Tibial nerve (tissue), 4 donors: ENCODE measurements around the gene CTTNBP2. TPM values are rescaled to one million over a fixed set of nuclear protein-coding genes. Genes with fewer than 3 reads are reported as not detected.
A peak's percentile ranks its signal among the peaks of the same experiment; 100 is the strongest.

Source experiments
- DNase-seq, 2 donors: peaks; one replicate each; pipeline ENCODE4 v3.0.0-alpha.2; 2019; ENCODE audit warnings: low spot score in 2 of 2
- H3K27ac ChIP-seq, 4 donors: fragments of 200-600 bp; sonication (generic) in 3 of 4; one replicate each; pipeline ENCODE4 v1.5.1; 2017 to 2019; ENCODE audit warnings: mild to moderate bottlenecking in 1 of 4
- H3K27me3 ChIP-seq, 2 donors: fragments of 200-600 bp; sonication (generic) in 1 of 2; one replicate each; pipeline versions ENCODE4 v1.5.1 to v1.6.0; 2017 to 2019
- H3K36me3 ChIP-seq, 3 donors: fragments of 200-600 bp; sonication (generic); one replicate each; pipeline ENCODE4 v1.5.1; 2018 to 2019
- H3K4me1 ChIP-seq, 4 donors: fragments of 200-600 bp; sonication (generic) in 3 of 4; one replicate each; pipeline ENCODE4 v1.5.1; 2017 to 2019
- H3K4me3 ChIP-seq, 4 donors: fragments of 200-600 bp; sonication (generic) in 3 of 4; one replicate each; pipeline ENCODE4 v1.5.1; 2017 to 2019; ENCODE audit warnings: mild to moderate bottlenecking in 1 of 4, moderate library complexity in 1 of 4
- H3K9me3 ChIP-seq, 4 donors: fragments of 200-600 bp; sonication (generic) in 3 of 4; one replicate each; pipeline ENCODE4 v1.5.1; 2017 to 2019
- EP300 ChIP-seq, 2 donors: sonication (generic); formaldehyde crosslinking; IDR thresholded peaks; one replicate each; pipeline ENCODE4 v1.6.1; 2017; ENCODE audit warnings: antibody characterized with exemption in 2 of 2, mild to moderate bottlenecking in 1 of 2
- POLR2A ChIP-seq, 2 donors: fragments of 450-650 bp; IDR thresholded peaks; one replicate each; pipeline ENCODE4 v1.6.1; 2017; ENCODE audit warnings: antibody characterized with exemption in 2 of 2, mild to moderate bottlenecking in 2 of 2, moderate library complexity in 2 of 2
- WGBS, 2 donors: methylation state at CpG; one replicate each; pipeline ENCODE4 v1.1.5; 2018; 5-methylcytosine and 5-hydroxymethylcytosine counted together
- total RNA-seq, 4 donors: library from RNA; depleted of rRNA; stranded (reverse); fragments of >200 nt; gene quantifications; one replicate each; pipeline ENCODE4 v1.1.0, GENCODE V29; 2016
- TF ChIP-seq, protein P1 (sequence below), 5 experiments: fragments of 200-600 bp in 3 of 5; fragments of 450-650 bp in 2 of 5; sonication (generic) in 3 of 5; IDR thresholded peaks; one replicate each; pipeline ENCODE4 v1.5.1; 2016 to 2019; ENCODE audit warnings: antibody characterized with exemption in 5 of 5, mild to moderate bottlenecking in 3 of 5, moderate library complexity in 2 of 5

The CTTNBP2 gene
- total RNA-seq, 4 donors from 2014 or later = 12.9 to 19.3 (median 17.1) TPM

DNA sequence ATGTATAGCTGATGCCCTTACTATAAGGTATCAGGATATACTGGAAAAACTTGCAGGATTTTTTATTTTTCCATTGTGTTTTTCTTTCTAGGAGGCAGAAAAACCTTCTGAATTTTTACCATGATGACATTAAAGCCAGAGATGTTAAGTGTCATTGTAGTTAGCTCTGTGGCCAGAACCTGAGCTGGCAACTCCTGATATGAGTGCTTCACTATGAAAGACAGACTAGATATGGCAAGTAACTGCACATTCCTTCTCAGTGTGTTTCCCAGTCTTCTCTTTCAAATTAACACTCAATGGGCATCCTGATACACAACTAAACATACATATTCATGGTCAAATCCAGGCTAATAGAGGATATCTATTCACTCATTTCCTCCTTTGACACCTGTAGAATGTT lies 166.2 kb downstream of the CTTNBP2 start:
- Histone ChIP-seq H3K4me1 (no peaks in the 10 kb centered on the region), H3K27me3 (no peaks in the 10 kb centered on the region), H3K27ac (no peak overlapping the region), H3K4me3 (no peak overlapping the region), H3K36me3 (no peaks in the 10 kb centered on the region), H3K9me3 (peaks cover 0 to 3% (median 0%) of the 10 kb centered on the region in 4 donors)
- TF ChIP-seq, protein P1, sequence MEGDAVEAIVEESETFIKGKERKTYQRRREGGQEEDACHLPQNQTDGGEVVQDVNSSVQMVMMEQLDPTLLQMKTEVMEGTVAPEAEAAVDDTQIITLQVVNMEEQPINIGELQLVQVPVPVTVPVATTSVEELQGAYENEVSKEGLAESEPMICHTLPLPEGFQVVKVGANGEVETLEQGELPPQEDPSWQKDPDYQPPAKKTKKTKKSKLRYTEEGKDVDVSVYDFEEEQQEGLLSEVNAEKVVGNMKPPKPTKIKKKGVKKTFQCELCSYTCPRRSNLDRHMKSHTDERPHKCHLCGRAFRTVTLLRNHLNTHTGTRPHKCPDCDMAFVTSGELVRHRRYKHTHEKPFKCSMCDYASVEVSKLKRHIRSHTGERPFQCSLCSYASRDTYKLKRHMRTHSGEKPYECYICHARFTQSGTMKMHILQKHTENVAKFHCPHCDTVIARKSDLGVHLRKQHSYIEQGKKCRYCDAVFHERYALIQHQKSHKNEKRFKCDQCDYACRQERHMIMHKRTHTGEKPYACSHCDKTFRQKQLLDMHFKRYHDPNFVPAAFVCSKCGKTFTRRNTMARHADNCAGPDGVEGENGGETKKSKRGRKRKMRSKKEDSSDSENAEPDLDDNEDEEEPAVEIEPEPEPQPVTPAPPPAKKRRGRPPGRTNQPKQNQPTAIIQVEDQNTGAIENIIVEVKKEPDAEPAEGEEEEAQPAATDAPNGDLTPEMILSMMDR (IDR thresholded peaks at IDR 0.05) = no peak
- no peak for TF ChIP-seq EP300 (IDR thresholded peaks at IDR 0.05)
- TF ChIP-seq POLR2A (IDR thresholded peaks at IDR 0.05) = no peak
- DNase-seq = no peak

- Histone ChIP-seq H3K36me3 (no peaks in the 10 kb centered on the region), H3K4me1 (no peaks in the 10 kb centered on the region), H3K27me3 (no peaks in the 10 kb centered on the region), H3K27ac (no peak overlapping the region), H3K9me3 (peaks cover 0 to 6% (median 1%) of the 10 kb centered on the region in 4 donors), H3K4me3 (no peak overlapping the region)
- no peak for TF ChIP-seq EP300 (IDR thresholded peaks at IDR 0.05)
- TF ChIP-seq, protein P1 (IDR thresholded peaks at IDR 0.05) = no peak
- no peak for TF ChIP-seq POLR2A (IDR thresholded peaks at IDR 0.05)
- 74 to 83% methylated on average over 2 of the region's 2 CpGs for WGBS, 2 donors
- no peak for DNase-seq
Observed at GRCh38 chr7:117706210-117706609, 167.0 kb downstream of the CTTNBP2 start.

- Histone ChIP-seq H3K9me3 (peaks cover 0 to 6% (median 1%) of the 10 kb centered on the region in 4 donors), H3K4me3 (no peak overlapping the region), H3K27ac (no peak overlapping the region), H3K27me3 (no peaks in the 10 kb centered on the region), H3K36me3 (no peaks in the 10 kb centered on the region), H3K4me1 (no peaks in the 10 kb centered on the region)
- TF ChIP-seq, protein P1 (IDR thresholded peaks at IDR 0.05) = no peak
- no peak for TF ChIP-seq POLR2A (IDR thresholded peaks at IDR 0.05)
- TF ChIP-seq EP300 (IDR thresholded peaks at IDR 0.05) = no peak
- WGBS, 2 donors = 88 to 89% methylated on average over 4 of the region's 4 CpGs
- no peak for DNase-seq
Observed at GRCh38 chr7:117705630-117706029, 167.6 kb downstream of the CTTNBP2 start.

GRCh38 chr7:117704063-117704462 lies 169.2 kb downstream of the CTTNBP2 start:
- DNase-seq = no peak
- Histone ChIP-seq H3K4me1 (no peaks in the 10 kb centered on the region), H3K27ac (no peak overlapping the region), H3K36me3 (no peaks in the 10 kb centered on the region), H3K4me3 (no peak overlapping the region), H3K9me3 (peaks cover 0 to 6% (median 1%) of the 10 kb centered on the region in 4 donors), H3K27me3 (no peaks in the 10 kb centered on the region)
- TF ChIP-seq EP300 (IDR thresholded peaks at IDR 0.05) (no peak), POLR2A (IDR thresholded peaks at IDR 0.05) (no peak)
- TF ChIP-seq, protein P1 (IDR thresholded peaks at IDR 0.05) = no peak
- WGBS, 2 donors = 55 to 61% methylated on average over 3 of the region's 3 CpGs

DNA sequence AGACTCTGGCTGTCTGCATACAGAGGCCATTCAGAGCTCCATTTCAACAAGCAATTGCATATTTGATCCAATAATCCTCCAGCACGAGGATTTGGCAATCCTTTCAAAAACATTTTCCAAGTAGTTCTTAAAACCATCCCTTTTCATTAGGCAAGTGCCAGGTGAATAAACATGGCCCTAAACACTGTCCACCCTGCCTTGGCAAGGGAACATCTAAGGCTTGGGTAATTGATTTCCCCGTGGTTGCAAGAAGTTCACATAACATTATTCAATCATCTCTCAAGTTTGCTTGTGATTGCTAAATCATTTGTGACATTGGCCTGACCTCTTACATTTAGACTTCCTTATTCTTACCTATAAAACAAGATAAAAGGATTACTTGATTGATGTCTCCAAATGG lies 175.2 kb downstream of the CTTNBP2 start:
- no peak for DNase-seq
- Histone ChIP-seq H3K36me3 (no peaks in the 10 kb centered on the region), H3K27me3 (no peaks in the 10 kb centered on the region), H3K27ac (no peak overlapping the region), H3K4me1 (peaks cover 0 to 4% (median 0%) of the 10 kb centered on the region in 4 donors), H3K4me3 (no peak overlapping the region), H3K9me3 (peaks cover 0 to 6% (median 0%) of the 10 kb centered on the region in 4 donors)
- peak in 1 of 2 donors; percentile 38 for TF ChIP-seq EP300 (IDR thresholded peaks at IDR 0.05)
- no peak for TF ChIP-seq POLR2A (IDR thresholded peaks at IDR 0.05)
- 51 to 55% methylated on average over 2 of the region's 2 CpGs for WGBS, 2 donors

- Histone ChIP-seq H3K27me3 (no peaks in the 10 kb centered on the region), H3K9me3 (no peaks in the 10 kb centered on the region), H3K27ac (no peak overlapping the region), H3K4me1 (no peaks in the 10 kb centered on the region), H3K4me3 (no peak overlapping the region), H3K36me3 (no peaks in the 10 kb centered on the region)
- TF ChIP-seq, protein P1 (IDR thresholded peaks at IDR 0.05) = no peak
- TF ChIP-seq EP300 (IDR thresholded peaks at IDR 0.05) = no peak
- no peak for TF ChIP-seq POLR2A (IDR thresholded peaks at IDR 0.05)
- no peak for DNase-seq
- WGBS, 2 donors = 58 to 77% methylated on average over 7 of the region's 7 CpGs
Observed at GRCh38 chr7:117692338-117692737, 180.9 kb downstream of the CTTNBP2 start.
